ENCODE data around the gene CRHR1. TPM values are rescaled to one million over a fixed set of nuclear protein-coding genes. Genes with fewer than 3 reads are reported as not detected.

CRHR1 gene
- total and polyA plus RNA-seq, 4 experiments from 2014 or later: not detected

- DNase-seq: no peak
- H3K27me3 Mint-ChIP-seq: peaks cover 6 to 13% of the 10 kb centered on the region in 2 donors
- H3K9me3 Mint-ChIP-seq: no peaks in the 10 kb centered on the region
- H3K9me3 ChIP-seq (ENCODE audit: control insufficient read depth in 1 of 2, low read length in 2 of 2): no peaks in the 10 kb centered on the region
- ChIA-PET POLR2A (ENCODE audit: partially characterized antibody) (no interaction called here), CTCF (ENCODE audit: partially characterized antibody) (no interaction called here)
- H3K27ac ChIP-seq (ENCODE audit: low read depth, low read length): no peak overlapping the region
- no peaks in the 10 kb centered on the region for H3K27me3 ChIP-seq (ENCODE audit: insufficient read depth, low read length)
- H3K4me3 Mint-ChIP-seq: no peak overlapping the region
- no peaks in the 10 kb centered on the region for H3K36me3 ChIP-seq (ENCODE audit: insufficient read depth, low read length)
- no peaks in the 10 kb centered on the region for H3K4me1 ChIP-seq (ENCODE audit: insufficient read depth, low read length)
- no peak overlapping the region for H3K4me3 ChIP-seq (ENCODE audit: low read length in 2 of 2)
- H3K36me3 Mint-ChIP-seq: no peaks in the 10 kb centered on the region
- intact Hi-C loops (cut with micrococcal nuclease): no loop called here
- H3K27ac Mint-ChIP-seq: no peak overlapping the region
- H3K4me1 Mint-ChIP-seq: no peaks in the 10 kb centered on the region
Observed at GRCh38 chr17:45846646-45847045, 62.5 kb downstream of the CRHR1 start.

DNA sequence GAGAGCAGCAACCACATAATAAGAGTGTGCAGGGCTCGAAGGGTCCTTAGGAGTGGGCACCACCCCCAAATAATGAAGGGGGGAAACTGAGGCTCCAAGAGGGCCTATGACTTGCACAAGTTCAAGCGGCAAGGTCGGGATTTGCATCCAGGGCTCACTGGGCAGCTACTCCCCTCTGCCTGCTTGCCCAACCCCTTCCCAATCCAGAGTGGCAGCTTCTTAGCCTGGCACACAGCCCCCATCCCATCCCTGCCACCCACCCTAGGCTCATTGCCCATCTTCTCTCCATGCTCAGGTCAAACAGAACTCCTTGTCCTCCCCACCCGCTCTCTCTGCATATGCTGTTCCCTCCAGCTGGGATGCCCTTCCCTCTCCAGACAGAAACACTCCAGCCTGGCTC, 63.0 kb downstream of the CRHR1 start:
- Histone ChIP-seq H3K27ac (ENCODE audit: low read depth, low read length) (no peak overlapping the region), H3K36me3 (ENCODE audit: insufficient read depth, low read length) (no peaks in the 10 kb centered on the region), H3K27me3 (ENCODE audit: insufficient read depth, low read length) (no peaks in the 10 kb centered on the region), H3K9me3 (ENCODE audit: control insufficient read depth in 1 of 2, low read length in 2 of 2) (no peaks in the 10 kb centered on the region), H3K4me3 (ENCODE audit: low read length in 2 of 2) (no peak overlapping the region), H3K4me1 (ENCODE audit: insufficient read depth, low read length) (no peaks in the 10 kb centered on the region)
- Mint-ChIP-seq H3K27ac (no peak overlapping the region), H3K4me3 (no peak overlapping the region), H3K9me3 (no peaks in the 10 kb centered on the region), H3K4me1 (no peaks in the 10 kb centered on the region), H3K27me3 (peaks cover 8 to 13% of the 10 kb centered on the region in 2 donors), H3K36me3 (no peaks in the 10 kb centered on the region)
- ChIA-PET POLR2A (ENCODE audit: partially characterized antibody) (no interaction called here), CTCF (ENCODE audit: partially characterized antibody) (no interaction called here)
- intact Hi-C loops (cut with micrococcal nuclease): no loop called here
- no peak for DNase-seq

- Histone ChIP-seq H3K4me3 (ENCODE audit: low read length in 2 of 2) (no peak overlapping the region), H3K27ac (ENCODE audit: low read depth, low read length) (no peak overlapping the region), H3K9me3 (ENCODE audit: control insufficient read depth in 1 of 2, low read length in 2 of 2) (no peaks in the 10 kb centered on the region), H3K36me3 (ENCODE audit: insufficient read depth, low read length) (no peaks in the 10 kb centered on the region), H3K27me3 (ENCODE audit: insufficient read depth, low read length) (no peaks in the 10 kb centered on the region), H3K4me1 (ENCODE audit: insufficient read depth, low read length) (peaks cover 4% of the 10 kb centered on the region)
- intact Hi-C loops (cut with micrococcal nuclease): no loop called here
- Mint-ChIP-seq H3K9me3 (no peaks in the 10 kb centered on the region), H3K4me3 (no peak overlapping the region), H3K27ac (no peak overlapping the region), H3K27me3 (peaks cover 13 to 15% of the 10 kb centered on the region in 2 donors), H3K4me1 (peaks cover 0 to 6% (median under 1%) of the 10 kb centered on the region in 4 donors), H3K36me3 (no peaks in the 10 kb centered on the region)
- no peak for DNase-seq
- CTCF ChIA-PET (ENCODE audit: partially characterized antibody): no interaction called here
- POLR2A ChIA-PET (ENCODE audit: partially characterized antibody): no interaction called here
Observed at GRCh38 chr17:45847747-45848146, 63.6 kb downstream of the CRHR1 start.

GRCh38 chr17:45848405-45848804, 64.3 kb downstream of the CRHR1 start:
- Histone ChIP-seq H3K36me3 (ENCODE audit: insufficient read depth, low read length) (no peaks in the 10 kb centered on the region), H3K4me1 (ENCODE audit: insufficient read depth, low read length) (peaks cover 4% of the 10 kb centered on the region), H3K9me3 (ENCODE audit: control insufficient read depth in 1 of 2, low read length in 2 of 2) (no peaks in the 10 kb centered on the region), H3K4me3 (ENCODE audit: low read length in 2 of 2) (no peak overlapping the region), H3K27ac (ENCODE audit: low read depth, low read length) (no peak overlapping the region), H3K27me3 (ENCODE audit: insufficient read depth, low read length) (no peaks in the 10 kb centered on the region)
- H3K27ac Mint-ChIP-seq: no peak overlapping the region
- no peak for DNase-seq
- H3K9me3 Mint-ChIP-seq: no peaks in the 10 kb centered on the region
- ChIA-PET CTCF (ENCODE audit: partially characterized antibody) (interaction anchor here (0.6 to 2.3 kb wide), 3 partner anchors 12 to 45 kb away, joined by 3 to 7 read pairs (median 3); no protein-coding TSS in a partner anchor), POLR2A (ENCODE audit: partially characterized antibody) (no interaction called here)
- intact Hi-C loops (cut with micrococcal nuclease): no loop called here
- H3K27me3 Mint-ChIP-seq: peaks cover 13 to 15% of the 10 kb centered on the region in 2 donors
- peaks cover 0 to 6% (median under 1%) of the 10 kb centered on the region in 4 donors for H3K4me1 Mint-ChIP-seq
- H3K4me3 Mint-ChIP-seq: no peak overlapping the region
- no peaks in the 10 kb centered on the region for H3K36me3 Mint-ChIP-seq

DNA sequence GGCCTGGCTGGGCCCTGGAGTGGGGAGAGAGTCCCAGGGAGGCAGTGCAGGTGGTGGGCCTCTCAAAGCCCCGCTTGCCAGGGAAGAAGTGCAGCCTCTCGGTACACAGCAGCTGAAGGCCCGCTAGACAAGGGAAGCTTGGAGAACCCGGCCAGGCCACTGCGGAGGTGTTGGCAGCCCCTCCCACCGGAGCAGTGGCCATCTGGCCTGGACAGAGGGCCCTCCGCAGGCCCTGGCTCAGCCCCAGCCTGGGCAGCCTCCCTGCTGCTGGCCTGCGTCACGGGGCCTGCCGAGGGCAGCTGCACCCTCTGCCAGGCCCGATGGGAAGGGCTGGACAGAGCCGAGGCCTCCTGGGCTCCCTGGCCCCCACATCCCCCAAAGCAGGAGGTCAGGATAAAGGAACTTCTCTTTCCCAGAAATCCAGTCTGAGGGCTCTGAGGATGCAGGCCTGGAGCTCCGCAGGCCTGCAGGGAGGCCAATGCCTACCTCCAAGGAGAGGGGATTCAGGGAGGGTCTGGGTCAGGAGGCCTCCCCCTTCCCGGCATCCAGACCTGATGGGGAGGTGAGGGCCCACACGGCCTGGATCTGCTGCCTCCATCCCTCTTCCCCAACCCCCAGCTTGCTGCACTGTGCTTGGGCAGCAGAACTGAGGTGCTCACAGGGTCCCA, 64.9 kb downstream of the CRHR1 start:
- Histone ChIP-seq H3K4me3 (ENCODE audit: low read length in 2 of 2) (no peak overlapping the region), H3K27ac (ENCODE audit: low read depth, low read length) (no peak overlapping the region), H3K4me1 (ENCODE audit: insufficient read depth, low read length) (peaks cover 4% of the 10 kb centered on the region), H3K27me3 (ENCODE audit: insufficient read depth, low read length) (no peaks in the 10 kb centered on the region), H3K9me3 (ENCODE audit: control insufficient read depth in 1 of 2, low read length in 2 of 2) (no peaks in the 10 kb centered on the region), H3K36me3 (ENCODE audit: insufficient read depth, low read length) (no peaks in the 10 kb centered on the region)
- intact Hi-C loops (cut with micrococcal nuclease): no loop called here
- ChIA-PET CTCF (ENCODE audit: partially characterized antibody) (interaction anchor here (0.6 to 2.3 kb wide), 5 partner anchors 12 to 208 kb away, joined by 3 to 7 read pairs (median 3); no protein-coding TSS in a partner anchor), POLR2A (ENCODE audit: partially characterized antibody) (no interaction called here)
- Mint-ChIP-seq H3K27me3 (peaks cover 13 to 15% of the 10 kb centered on the region in 2 donors), H3K4me3 (no peak overlapping the region), H3K4me1 (peaks cover 0 to 6% (median under 1%) of the 10 kb centered on the region in 4 donors), H3K27ac (no peak overlapping the region), H3K36me3 (no peaks in the 10 kb centered on the region), H3K9me3 (no peaks in the 10 kb centered on the region)
- DNase-seq: no peak

- H3K9me3 ChIP-seq (ENCODE audit: control insufficient read depth in 1 of 2, low read length in 2 of 2): no peaks in the 10 kb centered on the region
- no peaks in the 10 kb centered on the region for H3K36me3 Mint-ChIP-seq
Observed at GRCh38 chr17:45849536-45849990, 65.4 kb downstream of the CRHR1 start.

DNA sequence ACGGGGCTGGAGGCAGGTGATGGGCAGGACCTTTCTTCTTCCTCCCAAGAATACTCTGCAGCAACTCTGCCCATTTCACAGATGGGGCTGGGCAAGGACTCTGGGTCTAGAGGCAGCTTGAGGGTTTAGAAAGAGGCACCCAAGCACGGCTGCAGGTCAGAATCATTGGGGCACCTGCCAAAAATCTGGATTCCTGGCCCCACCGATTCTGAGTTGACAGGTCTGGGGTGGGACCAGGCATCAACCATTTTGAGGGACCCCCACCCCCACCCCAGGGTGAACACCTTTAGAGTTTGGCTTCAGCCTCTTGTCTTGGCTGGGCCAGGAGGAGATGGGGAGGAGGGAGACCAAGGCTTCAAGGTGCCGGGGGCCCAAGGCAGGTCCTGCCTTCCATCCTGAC, 65.9 kb downstream of the CRHR1 start:
- POLR2A ChIA-PET (ENCODE audit: partially characterized antibody): no interaction called here
- DNase-seq: no peak
- Histone ChIP-seq H3K9me3 (ENCODE audit: control insufficient read depth in 1 of 2, low read length in 2 of 2) (no peaks in the 10 kb centered on the region), H3K36me3 (ENCODE audit: insufficient read depth, low read length) (no peaks in the 10 kb centered on the region), H3K27ac (ENCODE audit: low read depth, low read length) (no peak overlapping the region), H3K4me1 (ENCODE audit: insufficient read depth, low read length) (peaks cover 4% of the 10 kb centered on the region), H3K4me3 (ENCODE audit: low read length in 2 of 2) (no peak overlapping the region), H3K27me3 (ENCODE audit: insufficient read depth, low read length) (no peaks in the 10 kb centered on the region)
- Mint-ChIP-seq H3K4me3 (no peak overlapping the region), H3K27ac (no peak overlapping the region), H3K36me3 (no peaks in the 10 kb centered on the region), H3K4me1 (peaks cover 0 to 6% (median under 1%) of the 10 kb centered on the region in 4 donors), H3K9me3 (peaks cover 0 to 2% (median 0%) of the 10 kb centered on the region in 8 donors), H3K27me3 (peaks cover 13 to 20% of the 10 kb centered on the region in 2 donors)
- CTCF ChIA-PET (ENCODE audit: partially characterized antibody): interaction anchor here (0.6 to 2.3 kb wide), 6 partner anchors 11 to 1095 kb away, joined by 3 to 7 read pairs (median 4); no protein-coding TSS in a partner anchor
- intact Hi-C loops (cut with micrococcal nuclease): loop anchor here (5.0 kb wide), 1 partner anchor 208 kb away; no protein-coding TSS in a partner anchor

More at GRCh38 chr17:45849536-45849990, 65.4 kb downstream of the CRHR1 start:
- Mint-ChIP-seq H3K4me3 (no peak overlapping the region), H3K27me3 (peaks cover 13 to 19% of the 10 kb centered on the region in 2 donors), H3K27ac (peak overlapping the region in 1 of 7 donors; percentile 62), H3K4me1 (peaks cover 0 to 6% (median under 1%) of the 10 kb centered on the region in 4 donors), H3K9me3 (peaks cover 0 to 1% (median 0%) of the 10 kb centered on the region in 8 donors)
- intact Hi-C loops (cut with micrococcal nuclease): no loop called here
- Histone ChIP-seq H3K4me1 (ENCODE audit: insufficient read depth, low read length) (peaks cover 4% of the 10 kb centered on the region), H3K36me3 (ENCODE audit: insufficient read depth, low read length) (no peaks in the 10 kb centered on the region), H3K27me3 (ENCODE audit: insufficient read depth, low read length) (no peaks in the 10 kb centered on the region), H3K4me3 (ENCODE audit: low read length in 2 of 2) (no peak overlapping the region), H3K27ac (ENCODE audit: low read depth, low read length) (no peak overlapping the region)
- no peak for DNase-seq
- ChIA-PET POLR2A (ENCODE audit: partially characterized antibody) (no interaction called here), CTCF (ENCODE audit: partially characterized antibody) (interaction anchor here (0.6 to 2.3 kb wide), 7 partner anchors 11 to 1094 kb away, joined by 3 to 7 read pairs (median 3); no protein-coding TSS in a partner anchor)

Measured in CD4-positive, alpha-beta memory T cell (primary cell).